IPS DF 19.7 (cell line): ENCODE results near the gene NTHL1.

Experiments used
- DNase-seq: peaks from one replicate; pipeline ENCODE4 v3.0.0-alpha.2; 2013; ENCODE audit warnings: low read depth, low spot score

Gene NTHL1

DNA sequence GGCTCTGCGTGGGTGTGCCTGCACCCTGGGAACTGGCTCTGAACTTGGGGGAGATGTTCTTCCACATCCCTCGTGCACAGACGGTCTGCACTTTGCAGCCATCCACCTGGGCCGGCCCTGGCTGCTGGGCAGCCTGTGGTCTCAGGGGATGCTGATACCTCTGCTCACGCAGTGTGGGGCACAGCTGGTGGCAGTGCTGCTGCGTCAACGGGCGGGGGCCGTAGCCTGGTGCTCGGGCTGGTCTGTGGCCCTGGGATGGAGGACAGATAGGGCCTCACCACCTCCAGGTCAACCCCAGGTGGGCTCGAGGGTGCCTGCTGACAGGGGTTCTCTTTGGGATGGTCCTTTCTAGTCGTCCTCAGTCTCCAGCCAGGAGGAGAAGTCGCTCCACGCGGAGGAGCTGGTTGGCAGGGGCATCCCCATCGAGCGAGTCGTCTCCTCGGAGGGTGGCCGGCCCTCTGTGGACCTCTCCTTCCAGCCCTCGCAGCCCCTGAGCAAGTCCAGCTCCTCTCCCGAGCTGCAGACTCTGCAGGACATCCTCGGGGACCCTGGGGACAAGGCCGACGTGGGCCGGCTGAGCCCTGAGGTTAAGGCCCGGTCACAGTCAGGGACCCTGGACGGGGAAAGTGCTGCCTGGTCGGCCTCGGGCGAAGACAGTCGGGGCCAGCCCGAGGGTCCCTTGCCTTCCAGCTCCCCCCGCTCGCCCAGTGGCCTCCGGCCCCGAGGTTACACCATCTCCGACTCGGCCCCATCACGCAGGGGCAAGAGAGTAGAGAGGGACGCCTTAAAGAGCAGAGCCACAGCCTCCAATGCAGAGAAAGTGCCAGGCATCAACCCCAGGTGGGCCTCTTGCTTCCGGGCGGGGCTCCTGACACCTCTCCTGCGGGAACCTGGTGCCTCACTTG, 36.5 kb upstream of the NTHL1 start:
- no peak for DNase-seq

DNA sequence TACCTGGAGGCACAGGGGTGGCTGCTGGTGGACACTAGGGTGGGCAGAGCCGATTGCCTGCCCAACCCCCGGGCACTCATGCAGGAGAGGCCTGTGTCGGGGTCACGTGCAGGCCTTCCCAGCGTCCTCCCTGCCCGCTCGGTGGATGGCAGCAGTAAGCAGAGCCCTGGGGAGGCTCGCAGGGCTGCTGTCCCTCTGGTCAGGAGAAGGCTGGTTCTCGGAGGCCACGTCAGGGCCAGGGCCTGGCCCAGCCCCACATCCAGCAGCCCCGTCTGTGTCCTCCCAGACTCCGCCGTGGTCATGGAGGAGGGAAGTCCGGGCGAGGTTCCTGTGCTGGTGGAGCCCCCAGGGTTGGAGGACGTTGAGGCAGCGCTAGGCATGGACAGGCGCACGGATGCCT, 35.8 kb upstream of the NTHL1 start:
- no peak for DNase-seq

GRCh38 chr16:2082983-2083364, 35.3 kb upstream of the NTHL1 start:
- DNase-seq = no peak

GRCh38 chr16:2082171-2082982, 34.7 kb upstream of the NTHL1 start:
- no peak for DNase-seq

DNA sequence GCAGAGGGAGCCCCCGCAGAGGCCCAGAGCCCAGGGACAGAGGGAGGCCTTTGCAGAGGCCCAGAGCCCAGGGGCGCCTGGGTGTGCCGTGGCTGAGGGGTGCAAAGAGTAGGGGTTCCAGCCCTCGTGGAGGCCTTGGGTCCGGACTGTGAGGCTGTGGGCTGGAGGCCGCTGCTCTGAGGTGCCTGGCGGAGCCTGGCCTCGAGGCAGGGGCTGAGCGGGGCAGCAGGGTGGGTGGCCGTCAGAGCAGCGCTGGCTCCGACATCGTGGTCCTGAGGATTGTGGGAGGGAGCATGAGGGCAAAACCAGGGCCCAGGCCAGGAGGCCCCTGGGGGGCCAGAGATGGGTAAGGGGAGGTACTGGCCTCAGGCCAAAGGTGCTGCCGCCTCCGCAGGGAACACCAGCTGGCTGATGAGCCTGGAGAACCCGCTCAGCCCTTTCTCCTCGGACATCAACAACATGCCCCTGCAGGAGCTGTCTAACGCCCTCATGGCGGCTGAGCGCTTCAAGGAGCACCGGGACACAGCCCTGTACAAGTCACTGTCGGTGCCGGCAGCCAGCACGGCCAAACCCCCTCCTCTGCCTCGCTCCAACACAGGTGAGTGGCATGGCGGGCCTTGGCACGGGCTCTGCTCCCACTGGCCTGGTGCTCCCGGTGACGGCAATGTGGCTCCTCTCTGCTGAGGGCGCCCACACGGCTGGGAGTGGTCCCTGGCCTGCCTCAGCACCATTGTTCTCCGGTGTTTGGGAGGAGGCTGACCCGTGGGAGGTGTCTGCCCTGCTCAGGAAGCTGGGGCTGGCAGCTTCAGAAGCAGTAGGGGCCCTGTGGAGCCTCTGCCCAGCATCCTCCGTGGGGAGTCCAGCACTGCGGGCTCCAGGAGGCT, 33.8 kb upstream of the NTHL1 start:
- no peak for DNase-seq

GRCh38 chr16:2079991-2080390, 32.4 kb upstream of the NTHL1 start:
- DNase-seq = no peak

DNA sequence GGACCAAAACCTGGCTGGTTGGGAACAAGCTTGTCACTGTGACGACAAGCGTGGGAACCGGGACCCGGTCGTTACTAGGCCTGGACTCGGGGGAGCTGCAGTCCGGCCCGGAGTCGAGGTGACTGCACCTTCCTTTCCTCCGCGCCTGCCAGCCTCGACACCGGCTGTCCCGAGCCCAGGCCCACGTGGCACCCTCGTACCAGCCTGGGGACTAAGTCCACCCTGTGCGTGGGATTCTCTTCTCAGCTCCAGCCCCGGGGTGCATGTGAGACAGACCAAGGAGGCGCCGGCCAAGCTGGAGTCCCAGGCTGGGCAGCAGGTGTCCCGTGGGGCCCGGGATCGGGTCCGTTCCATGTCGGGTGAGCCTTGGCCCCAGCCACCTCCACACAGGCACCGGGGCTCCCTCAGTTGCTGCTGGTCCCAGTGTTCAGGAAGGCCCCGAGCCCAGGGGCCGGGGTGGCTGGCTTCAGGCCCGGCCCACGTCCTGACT, 31.7 kb upstream of the NTHL1 start:
- no peak for DNase-seq

DNA sequence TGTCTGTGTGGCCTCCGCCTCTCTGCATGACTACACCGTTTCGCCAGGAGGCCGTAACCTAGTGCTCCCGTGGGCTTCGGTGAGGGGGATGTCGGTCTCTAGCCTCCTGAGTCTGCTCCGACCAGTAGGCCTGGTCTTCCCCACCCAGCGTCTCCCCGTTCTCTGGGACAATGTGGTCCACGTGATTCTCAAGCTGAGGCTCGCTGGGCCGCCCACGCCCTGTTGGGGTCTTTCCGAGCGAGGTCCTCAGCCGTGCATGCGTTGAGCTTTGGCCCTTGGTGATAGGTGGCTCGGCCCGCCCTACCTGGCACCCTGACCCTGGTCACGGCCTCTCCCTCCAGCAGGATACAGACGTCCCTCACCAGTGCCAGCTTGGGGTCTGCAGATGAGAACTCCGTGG, 31.1 kb upstream of the NTHL1 start:
- no peak for DNase-seq

- no peak for DNase-seq
Observed at GRCh38 chr16:2078096-2078495, 30.5 kb upstream of the NTHL1 start.

- no peak for DNase-seq
Observed at GRCh38 chr16:2077696-2078095, 30.1 kb upstream of the NTHL1 start.

- DNase-seq = no peak
Observed at GRCh38 chr16:2077016-2077415, 29.4 kb upstream of the NTHL1 start.

- DNase-seq = no peak
Observed at GRCh38 chr16:2076072-2076865, 28.6 kb upstream of the NTHL1 start.

DNA sequence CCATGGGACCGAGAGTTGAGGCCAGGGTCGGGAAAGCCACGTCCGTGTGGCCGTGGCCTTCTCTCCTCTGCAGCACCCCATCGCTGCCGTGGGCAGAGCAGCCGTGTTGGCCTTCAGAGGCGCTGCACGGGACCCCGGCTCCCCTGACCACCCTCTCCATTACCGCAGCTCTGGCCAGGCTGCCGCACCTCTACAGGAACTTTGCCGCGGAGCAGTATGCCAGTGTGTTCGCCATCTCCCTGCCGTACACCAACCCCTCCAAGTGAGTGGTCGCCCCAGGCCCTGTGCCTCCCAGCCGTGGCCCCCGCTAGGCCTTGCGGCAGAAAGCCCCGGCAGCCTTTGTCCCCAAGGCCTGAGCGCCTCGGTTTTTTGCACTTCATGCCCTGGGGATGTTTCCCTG, 28.0 kb upstream of the NTHL1 start:
- DNase-seq = no peak

- no peak for DNase-seq
Observed at GRCh38 chr16:2074071-2074470, 26.4 kb upstream of the NTHL1 start.

DNA sequence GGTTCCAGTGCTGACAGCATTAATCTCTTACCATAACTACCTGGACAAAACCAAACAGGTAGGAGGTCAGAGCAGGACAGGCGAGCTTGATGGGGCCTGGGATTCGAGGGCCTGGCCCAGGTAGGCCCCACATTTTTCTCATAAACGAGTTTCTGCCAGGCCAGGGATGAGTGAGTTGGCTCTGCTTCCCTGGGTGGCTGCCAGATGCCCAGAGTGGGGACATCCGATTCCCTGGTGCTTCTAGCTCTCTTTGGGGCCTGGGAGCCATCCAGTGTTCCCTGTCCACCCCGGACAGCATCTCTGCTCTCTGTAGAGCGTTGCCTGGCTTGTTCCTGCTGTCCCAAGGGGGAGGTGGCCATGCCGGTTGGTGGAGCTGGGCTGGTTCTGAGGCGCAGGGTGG, 25.3 kb upstream of the NTHL1 start:
- DNase-seq = no peak

DNA sequence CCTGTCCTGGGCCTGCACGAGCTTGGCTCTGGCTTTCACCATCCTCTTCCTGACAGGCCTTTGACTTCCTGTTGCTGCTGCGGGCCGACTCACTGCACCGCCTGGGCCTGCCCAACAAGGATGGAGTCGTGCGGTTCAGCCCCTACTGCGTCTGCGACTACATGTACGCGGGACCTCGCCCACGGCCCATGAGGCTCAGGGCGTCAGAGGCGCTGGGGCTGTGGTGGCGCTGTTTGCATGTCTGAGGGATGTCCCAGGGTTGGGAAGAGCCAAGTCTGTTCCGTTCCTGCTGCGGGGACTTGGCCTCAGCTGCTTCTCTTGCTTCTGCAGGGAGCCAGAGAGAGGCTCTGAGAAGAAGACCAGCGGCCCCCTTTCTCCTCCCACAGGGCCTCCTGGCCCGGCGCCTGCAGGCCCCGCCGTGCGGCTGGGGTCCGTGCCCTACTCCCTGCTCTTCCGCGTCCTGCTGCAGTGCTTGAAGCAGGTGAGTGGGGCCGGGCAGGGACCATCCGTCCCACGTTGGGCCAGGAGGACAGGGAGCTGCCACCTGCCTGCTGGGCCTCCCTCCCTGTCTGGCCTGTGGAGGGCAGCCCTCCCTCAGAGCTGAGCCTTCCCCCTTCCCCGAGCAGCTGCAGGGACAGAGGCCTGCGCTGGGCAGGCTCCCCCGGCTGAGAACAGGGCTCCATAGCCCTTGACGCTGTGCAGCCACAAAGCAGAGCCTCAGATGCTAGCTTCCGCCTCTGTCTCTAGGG, 24.0 kb upstream of the NTHL1 start:
- DNase-seq = no peak

- DNase-seq = no peak
Observed at GRCh38 chr16:2070576-2071453, 23.2 kb upstream of the NTHL1 start.

GRCh38 chr16:2066139-2066538, 18.5 kb upstream of the NTHL1 start:
- DNase-seq = no peak

GRCh38 chr16:2064368-2064945, 16.8 kb upstream of the NTHL1 start:
- no peak for DNase-seq
